LNCaP clone FGC (cell line): ENCODE results near the gene RHEBL1.

Experiments used
- DNase-seq: peaks from one replicate; pipeline ENCODE4 v3.0.0-alpha.2; 2011; ENCODE audit warnings: low read depth
- H3K4me3 ChIP-seq: 2 replicates; pipeline ENCODE4 v1.5.1; 2011; ENCODE audit warnings: mild to moderate bottlenecking, low read depth, low read length, control low read depth
- CTCF ChIP-seq: IDR thresholded peaks from 2 replicates; pipeline ENCODE4 v1.5.1; 2012; ENCODE audit warnings: mild to moderate bottlenecking; ENCODE audit not compliant: control insufficient read depth, insufficient read depth; ENCODE audit errors: extremely low read depth

The RHEBL1 gene

DNA sequence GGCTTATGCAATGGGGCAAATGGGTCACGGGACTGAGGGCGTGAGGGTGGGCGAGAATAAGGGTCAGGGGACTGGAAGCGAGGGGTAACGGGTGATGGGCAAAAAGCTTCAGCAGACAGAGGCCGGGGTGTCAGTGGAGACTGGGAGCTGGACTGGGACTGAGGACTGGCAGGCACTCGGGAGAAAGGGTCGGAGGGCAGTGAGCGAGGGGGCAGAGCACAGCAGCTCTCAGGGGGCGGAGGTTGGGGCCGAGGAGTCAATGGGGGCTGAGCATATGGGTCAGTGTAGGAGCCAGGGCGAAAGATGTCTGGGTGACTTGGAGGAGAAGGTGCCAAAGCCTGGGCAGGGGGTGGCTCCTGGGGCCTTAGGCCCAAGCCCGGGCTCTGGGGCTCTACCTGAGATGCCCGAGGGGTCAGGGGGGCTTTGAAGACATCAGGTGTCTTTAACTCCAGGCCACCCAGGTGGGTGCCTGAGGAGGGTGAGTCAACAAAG, 29.4 kb downstream of the RHEBL1 start:
- no peak overlapping the region for H3K4me3 ChIP-seq
- DNase-seq, result no peak
- TF ChIP-seq CTCF, result no peak

DNA sequence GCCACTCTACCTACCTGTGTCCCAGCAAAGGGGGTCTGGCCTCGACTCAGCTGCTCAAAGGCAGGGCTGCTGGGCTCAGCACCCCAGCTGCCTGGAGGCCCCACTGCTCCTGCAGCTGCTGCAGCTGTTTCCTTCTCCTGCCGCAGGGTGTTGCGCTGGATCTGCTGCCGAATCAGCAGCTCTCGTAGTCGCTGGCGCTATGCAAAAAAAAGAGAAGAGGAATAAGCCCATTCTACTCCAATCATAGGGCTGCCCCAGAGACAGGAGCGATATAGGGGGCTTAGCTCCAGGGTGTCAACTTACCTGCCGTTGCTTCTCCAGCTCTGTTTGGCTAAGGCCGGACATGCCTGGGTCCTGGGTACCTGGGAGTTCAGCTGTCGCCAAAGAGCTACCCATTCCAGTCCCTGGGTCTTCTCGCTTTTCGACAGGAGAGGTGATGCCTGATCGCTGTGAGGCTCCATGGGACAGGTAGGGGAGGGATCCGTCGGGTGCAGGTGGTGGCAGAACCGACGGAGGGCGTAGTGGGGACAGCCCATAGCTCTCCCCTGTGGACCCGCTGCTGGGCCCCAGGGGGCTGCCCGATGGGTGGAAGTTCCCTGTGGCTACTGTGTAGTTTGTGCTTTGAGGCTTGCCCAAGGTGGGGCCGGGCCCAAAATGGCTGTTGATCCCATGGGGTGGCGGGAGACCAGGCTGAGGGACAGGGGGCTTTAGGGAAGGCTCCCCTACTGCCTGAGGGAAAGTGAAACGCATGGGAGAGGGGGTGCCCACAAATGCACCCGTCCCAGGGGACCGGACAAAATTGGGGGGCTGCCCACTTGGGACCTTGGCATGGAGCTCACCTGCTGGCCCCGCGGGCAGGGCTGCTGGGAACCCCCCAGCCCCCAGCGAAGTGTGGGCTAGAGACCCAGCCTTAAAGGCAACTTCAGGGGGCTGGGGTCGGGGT, 30.1 kb downstream of the RHEBL1 start:
- no peak for DNase-seq
- no peak for TF ChIP-seq CTCF

GRCh38 chr12:49038291-49038955, 31.4 kb downstream of the RHEBL1 start:
- no peak for DNase-seq

More for the DNA sequence above, 30.1 kb downstream of the RHEBL1 start:
- H3K4me3 ChIP-seq, result no peak overlapping the region

GRCh38 chr12:49037947-49038237, 31.9 kb downstream of the RHEBL1 start:
- no peak for DNase-seq
- no peak overlapping the region for H3K4me3 ChIP-seq
- no peak for TF ChIP-seq CTCF

More at GRCh38 chr12:49038291-49038955, 31.4 kb downstream of the RHEBL1 start:
- TF ChIP-seq CTCF, result no peak
- no peak overlapping the region for H3K4me3 ChIP-seq

DNA sequence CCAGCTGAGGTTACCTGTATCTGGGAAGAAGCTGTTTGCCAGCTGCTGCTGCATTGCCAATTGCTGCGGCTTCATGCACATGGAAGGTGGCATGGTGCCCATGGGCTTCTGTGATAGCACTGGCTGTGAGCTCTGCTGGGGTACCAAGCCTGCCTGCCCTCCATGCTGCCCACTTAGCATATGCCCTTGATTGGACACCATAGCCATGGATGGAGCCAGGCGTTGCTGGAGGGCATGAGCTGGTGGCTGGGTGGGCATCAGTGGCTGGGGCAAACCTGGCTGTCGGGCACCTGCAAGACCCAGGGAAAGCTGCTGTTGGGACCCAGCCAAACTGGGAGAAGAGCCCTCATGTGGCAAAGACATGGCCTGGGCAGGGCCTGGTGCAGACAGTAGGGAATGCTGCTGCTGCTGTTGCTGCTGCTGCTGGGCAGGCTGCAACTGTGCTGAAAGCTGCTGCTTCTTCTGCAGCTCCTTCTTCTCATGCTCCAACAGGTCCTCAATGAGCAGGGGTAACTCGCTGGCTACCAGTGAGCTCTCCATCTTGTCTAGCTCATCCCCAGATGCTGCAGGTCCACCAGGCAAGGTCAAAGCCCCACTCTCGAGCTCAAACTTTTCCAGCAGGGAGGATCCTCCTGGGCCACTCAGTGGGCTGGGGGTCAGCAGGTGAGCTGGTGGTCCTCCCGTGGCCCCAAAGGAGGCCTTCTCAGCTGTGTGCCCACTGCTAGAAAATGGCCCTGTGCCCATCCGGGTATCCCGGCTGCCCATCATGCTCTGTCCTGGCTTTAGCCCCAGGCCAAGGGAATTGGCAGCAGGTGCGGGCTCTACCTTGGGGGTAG, 32.5 kb downstream of the RHEBL1 start:
- no peak overlapping the region for H3K4me3 ChIP-seq
- TF ChIP-seq CTCF, result no peak
- no peak for DNase-seq

GRCh38 chr12:49036029-49036428, 33.8 kb downstream of the RHEBL1 start:
- DNase-seq, result no peak
- no peak for TF ChIP-seq CTCF
- H3K4me3 ChIP-seq, result no peak overlapping the region
